Erythroblast (primary cell): ENCODE results near the gene COL6A2.
A peak's percentile ranks its signal among the peaks of the same experiment; 100 is the strongest.

Experiments
- DNase-seq, 2 experiments: peaks; one replicate each; lab custom pipeline; 2025; lab: John Stamatoyannopoulos, UW
- GATA1 ChIP-seq: IDR thresholded peaks from 2 replicates; pipeline ENCODE4 v1.6.1; 2011; ENCODE audit warnings: low read depth, mild to moderate bottlenecking, control low read depth, low read length, moderate library complexity
- POLR2A ChIP-seq: IDR thresholded peaks from 2 replicates; pipeline ENCODE4 v1.6.1; 2011; ENCODE audit warnings: mild to moderate bottlenecking, low read length

The COL6A2 gene

GRCh38 chr21:46142582-46143473, 44.9 kb downstream of the COL6A2 start:
- TF ChIP-seq GATA1 (no peak), POLR2A (no peak)
- DNase-seq, result peak in 1 of 2 experiments; percentile 18

- TF ChIP-seq POLR2A, result no peak
- TF ChIP-seq GATA1, result no peak
- DNase-seq, result peak in 1 of 2 experiments; percentile 44
Observed at GRCh38 chr21:46144464-46145070, 46.7 kb downstream of the COL6A2 start.

- no peak for DNase-seq
- TF ChIP-seq GATA1 (no peak), POLR2A (no peak)
Observed at GRCh38 chr21:46145159-46145839, 47.4 kb downstream of the COL6A2 start.

- TF ChIP-seq GATA1 (no peak), POLR2A (no peak)
Observed at GRCh38 chr21:46145840-46146691, 48.2 kb downstream of the COL6A2 start.

GRCh38 chr21:46146856-46147255, 48.9 kb downstream of the COL6A2 start:
- TF ChIP-seq POLR2A (no peak), GATA1 (no peak)
- no peak for DNase-seq

More at GRCh38 chr21:46145840-46146691, 48.2 kb downstream of the COL6A2 start:
- DNase-seq, result no peak

- peak; percentile 72 to 80 for DNase-seq
Observed at GRCh38 chr21:46147429-46147828, 49.5 kb downstream of the COL6A2 start.

- TF ChIP-seq GATA1, result no peak
- no peak for TF ChIP-seq POLR2A
Observed at GRCh38 chr21:46148106-46148505, 50.2 kb downstream of the COL6A2 start.

GRCh38 chr21:46149205-46149901, 51.4 kb downstream of the COL6A2 start:
- DNase-seq, result no peak
- no peak for TF ChIP-seq GATA1
- TF ChIP-seq POLR2A, result no peak

More at GRCh38 chr21:46148106-46148505, 50.2 kb downstream of the COL6A2 start:
- DNase-seq, result no peak

GRCh38 chr21:46150073-46150472, 52.2 kb downstream of the COL6A2 start:
- no peak for TF ChIP-seq GATA1
- no peak for DNase-seq

- DNase-seq, result no peak
- no peak for TF ChIP-seq POLR2A
- no peak for TF ChIP-seq GATA1
Observed at GRCh38 chr21:46150491-46151121, 52.7 kb downstream of the COL6A2 start.

- TF ChIP-seq POLR2A (no peak), GATA1 (no peak)
- no peak for DNase-seq
Observed at GRCh38 chr21:46151261-46151988, 53.5 kb downstream of the COL6A2 start.
